Calu3 (cell line): ENCODE data around the gene IGFBP2. TPM values are rescaled to one million over a fixed set of nuclear protein-coding genes. Genes with fewer than 3 reads are reported as not detected.

ENCODE experiments used
- BruUV-seq: library from RNA; stranded (reverse); fragments of 400-500 nt; replicated peaks from 2 replicates; lab custom pipeline; 2021; lab: Mats Ljungman, UMichigan
- CTCF ChIA-PET: fragments of 300-600 bp; sonication (Branson Sonifier 250); formaldehyde crosslinking; loops from one replicate; lab custom pipeline; 2022; ENCODE audit warnings: antibody characterized with exemption; lab: Charles Lee
- DNase-seq: peaks from one replicate; pipeline ENCODE4 v3.0.0; 2022
- H3K27ac Mint-ChIP-seq: one replicate; pipeline ENCODE4 v1.8.0; 2022; ENCODE audit warnings: mixed read lengths; ENCODE audit not compliant: unreplicated experiment
- H3K27me3 Mint-ChIP-seq: one replicate; pipeline ENCODE4 v1.8.0; 2022; ENCODE audit warnings: mixed read lengths; ENCODE audit not compliant: unreplicated experiment
- H3K36me3 Mint-ChIP-seq: one replicate; pipeline ENCODE4 v1.8.0; 2022; ENCODE audit warnings: mild to moderate bottlenecking, moderate library complexity, mixed read lengths; ENCODE audit not compliant: insufficient read depth, unreplicated experiment
- H3K4me1 Mint-ChIP-seq: one replicate; pipeline ENCODE4 v1.8.0; 2022; ENCODE audit warnings: mild to moderate bottlenecking, low read depth, mixed read lengths; ENCODE audit not compliant: unreplicated experiment
- H3K4me3 Mint-ChIP-seq: one replicate; pipeline ENCODE4 v1.8.0; 2022; ENCODE audit warnings: mild to moderate bottlenecking, low read depth, moderate library complexity, mixed read lengths; ENCODE audit not compliant: unreplicated experiment
- H3K9me3 Mint-ChIP-seq: one replicate; pipeline ENCODE4 v1.8.0; 2022; ENCODE audit warnings: low read depth, mixed read lengths; ENCODE audit not compliant: unreplicated experiment
- intact Hi-C: fragments of 100-400 bp; cut with micrococcal nuclease; formaldehyde crosslinking; loops from one replicate; pipeline ENCODE4 v1.10.0; 2022; ENCODE audit not compliant: unreplicated experiment
- total RNA-seq: library from RNA; stranded (reverse); gene quantifications from 2 replicates; pipeline ENCODE4 v1.2.3, GENCODE V29; 2022
- TF ChIP-seq, protein P1 (sequence below): fragments of 200-600 bp; IDR thresholded peaks from one replicate; pipeline ENCODE4 v1.8.0; 2022; ENCODE audit warnings: antibody characterized with exemption; ENCODE audit not compliant: unreplicated experiment

The IGFBP2 gene
- total RNA-seq, 1 experiment from 2014 or later: 175 TPM

DNA sequence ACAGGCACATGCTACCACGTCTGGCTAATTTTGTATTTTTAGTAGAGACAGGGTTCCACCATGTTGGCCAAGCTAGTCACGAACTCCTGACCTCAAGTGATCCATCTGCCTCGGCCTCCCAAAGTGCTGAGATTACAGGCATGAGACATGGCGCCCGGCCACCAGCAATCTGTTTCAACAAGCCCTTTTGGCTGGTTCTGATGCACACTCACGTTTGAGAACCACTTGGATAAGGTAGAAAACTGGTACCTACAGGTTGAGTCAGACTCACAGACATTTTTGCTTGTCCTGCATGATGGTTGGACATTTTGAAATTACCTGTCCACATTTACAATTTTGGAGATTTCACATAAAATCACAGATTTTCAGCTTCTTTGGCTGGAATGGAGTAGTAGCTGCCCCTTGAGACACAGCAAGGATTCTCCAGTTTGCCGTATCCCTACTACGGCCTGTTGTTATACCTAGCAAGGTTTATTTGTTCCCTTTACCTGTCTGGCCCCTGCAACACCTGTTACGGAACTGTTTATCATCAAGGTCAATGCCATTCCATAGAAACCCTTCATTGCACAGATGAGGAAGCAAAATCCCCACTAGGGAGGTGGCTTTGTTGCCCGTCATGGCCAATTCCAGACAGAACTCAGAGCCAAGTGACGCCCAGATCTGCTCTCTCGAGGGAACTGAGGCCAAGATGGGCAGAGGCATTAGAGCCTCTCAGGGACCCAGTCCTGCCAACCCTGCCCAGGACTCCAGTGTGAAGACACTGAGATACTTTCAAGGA lies 31.4 kb upstream of the IGFBP2 start:
- CTCF ChIA-PET: interaction anchor here (1.2 kb wide), 1 partner anchor 8 kb away, joined by 6 read pairs; no protein-coding TSS in a partner anchor
- no peaks in the 10 kb centered on the region for H3K36me3 Mint-ChIP-seq
- DNase-seq: no peak

DNA sequence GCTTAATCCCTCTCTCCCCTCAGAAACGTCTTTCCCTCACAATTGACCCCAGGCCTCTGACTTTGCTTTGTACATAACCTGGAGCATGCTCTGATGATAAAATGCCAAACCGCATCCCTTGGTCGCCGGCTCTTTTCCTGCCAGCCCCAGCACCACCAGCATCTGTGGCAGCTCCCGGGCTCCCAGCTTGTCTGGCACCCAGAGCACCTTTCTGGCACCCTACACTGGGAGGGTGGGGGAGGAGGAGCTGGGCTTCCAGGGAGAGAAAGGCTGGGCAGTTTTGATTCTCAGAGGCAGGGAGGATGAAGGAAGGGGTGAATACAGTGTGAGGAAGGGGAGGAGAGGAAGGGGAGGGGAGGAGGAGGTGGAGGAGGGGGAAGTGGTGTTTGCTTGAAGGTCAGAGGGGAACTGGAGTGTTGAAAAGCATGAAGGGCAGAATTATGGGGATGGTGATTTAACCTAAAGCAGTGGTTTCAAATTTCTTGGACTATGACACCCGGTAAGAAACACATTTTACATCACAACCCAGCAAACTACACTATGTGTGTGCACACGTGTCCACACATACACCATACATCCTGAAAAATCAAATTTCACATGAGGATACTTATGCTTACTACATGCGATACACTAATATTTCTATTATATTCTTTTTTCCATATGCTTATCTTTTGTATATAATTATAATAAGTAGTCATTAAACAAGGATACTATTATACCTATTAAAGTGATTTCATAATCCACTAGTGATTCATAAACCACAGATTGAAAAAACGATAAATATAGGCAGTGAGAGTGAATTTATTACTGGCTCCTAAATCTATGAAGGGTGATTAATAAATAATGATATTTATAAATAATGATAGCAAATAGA lies 30.0 kb upstream of the IGFBP2 start:
- no TSS peak for BruUV-seq
- peak overlapping the region; percentile 12 for H3K27ac Mint-ChIP-seq
- H3K4me3 Mint-ChIP-seq: no peak overlapping the region
- CTCF ChIA-PET: interaction anchor here (0.7 to 1.2 kb wide), 2 partner anchors 9 to 57 kb away, joined by 4 to 6 read pairs; no protein-coding TSS in a partner anchor
- H3K4me1 Mint-ChIP-seq: peaks cover 24% of the 10 kb centered on the region
- TF ChIP-seq, protein P1, sequence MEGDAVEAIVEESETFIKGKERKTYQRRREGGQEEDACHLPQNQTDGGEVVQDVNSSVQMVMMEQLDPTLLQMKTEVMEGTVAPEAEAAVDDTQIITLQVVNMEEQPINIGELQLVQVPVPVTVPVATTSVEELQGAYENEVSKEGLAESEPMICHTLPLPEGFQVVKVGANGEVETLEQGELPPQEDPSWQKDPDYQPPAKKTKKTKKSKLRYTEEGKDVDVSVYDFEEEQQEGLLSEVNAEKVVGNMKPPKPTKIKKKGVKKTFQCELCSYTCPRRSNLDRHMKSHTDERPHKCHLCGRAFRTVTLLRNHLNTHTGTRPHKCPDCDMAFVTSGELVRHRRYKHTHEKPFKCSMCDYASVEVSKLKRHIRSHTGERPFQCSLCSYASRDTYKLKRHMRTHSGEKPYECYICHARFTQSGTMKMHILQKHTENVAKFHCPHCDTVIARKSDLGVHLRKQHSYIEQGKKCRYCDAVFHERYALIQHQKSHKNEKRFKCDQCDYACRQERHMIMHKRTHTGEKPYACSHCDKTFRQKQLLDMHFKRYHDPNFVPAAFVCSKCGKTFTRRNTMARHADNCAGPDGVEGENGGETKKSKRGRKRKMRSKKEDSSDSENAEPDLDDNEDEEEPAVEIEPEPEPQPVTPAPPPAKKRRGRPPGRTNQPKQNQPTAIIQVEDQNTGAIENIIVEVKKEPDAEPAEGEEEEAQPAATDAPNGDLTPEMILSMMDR: no peak
- peak; percentile 51 for DNase-seq
- H3K36me3 Mint-ChIP-seq: no peaks in the 10 kb centered on the region
- intact Hi-C loops: loop anchor here (5.0 kb wide), 1 partner anchor 49 kb away; no protein-coding TSS in a partner anchor
- H3K9me3 Mint-ChIP-seq: peaks cover 2% of the 10 kb centered on the region
- H3K27me3 Mint-ChIP-seq: peaks cover 21% of the 10 kb centered on the region

More for the DNA sequence above, 31.4 kb upstream of the IGFBP2 start:
- intact Hi-C loops: loop anchor here (5.0 kb wide), 1 partner anchor 50 kb away; no protein-coding TSS in a partner anchor
- TF ChIP-seq, protein P1: no peak
- Mint-ChIP-seq H3K9me3 (no peaks in the 10 kb centered on the region), H3K27me3 (peaks cover 7% of the 10 kb centered on the region), H3K4me3 (no peak overlapping the region), H3K4me1 (peaks cover 24% of the 10 kb centered on the region), H3K27ac (no peak overlapping the region)
- no TSS peak for BruUV-seq

DNA sequence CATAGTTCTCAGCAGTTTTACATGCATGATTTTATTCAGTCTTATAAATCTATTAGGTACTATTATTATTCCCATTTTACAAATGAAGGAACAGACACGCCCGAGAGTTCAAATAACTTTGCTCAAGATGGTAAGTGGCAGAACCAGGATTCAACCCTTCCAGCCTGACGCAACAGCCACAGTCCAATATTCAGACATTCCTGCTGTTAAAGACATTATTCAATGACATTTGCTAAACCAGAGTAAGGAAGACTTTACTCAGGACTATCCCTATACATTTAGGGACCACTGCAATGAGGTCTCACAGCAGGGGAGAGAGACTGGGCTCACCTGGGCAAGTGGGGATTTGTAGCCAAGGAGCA lies 29.4 kb upstream of the IGFBP2 start:
- peaks cover 2% of the 10 kb centered on the region for H3K9me3 Mint-ChIP-seq
- TF ChIP-seq, protein P1: no peak
- BruUV-seq: no TSS peak
- H3K4me1 Mint-ChIP-seq: peaks cover 24% of the 10 kb centered on the region
- no peak for DNase-seq
- no peaks in the 10 kb centered on the region for H3K36me3 Mint-ChIP-seq
- intact Hi-C loops: loop anchor here (5.0 kb wide), 1 partner anchor 48 kb away; no protein-coding TSS in a partner anchor
- peaks cover 24% of the 10 kb centered on the region for H3K27me3 Mint-ChIP-seq
- CTCF ChIA-PET: no interaction called here
- no peak overlapping the region for H3K4me3 Mint-ChIP-seq
- H3K27ac Mint-ChIP-seq: no peak overlapping the region

DNA sequence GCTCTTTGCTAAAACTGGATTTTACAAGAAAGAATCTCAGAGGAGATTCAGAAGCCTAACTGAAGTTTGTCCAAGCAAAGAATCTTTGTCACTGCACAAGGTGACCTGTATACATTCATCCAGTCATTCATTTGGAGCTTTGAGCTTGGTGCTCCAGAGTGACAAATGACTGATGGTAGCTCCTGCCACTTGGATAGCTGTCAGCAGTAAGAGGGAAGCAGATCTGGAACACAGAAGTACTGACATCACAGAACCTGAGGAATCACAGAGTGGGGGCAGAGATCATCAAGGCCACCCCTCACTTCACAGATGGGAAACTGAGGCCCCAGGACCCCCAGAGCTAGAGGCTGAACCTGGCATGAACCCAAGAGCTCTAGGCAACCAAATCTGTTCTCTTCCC lies 28.8 kb upstream of the IGFBP2 start:
- intact Hi-C loops: loop anchor here (5.0 kb wide), 1 partner anchor 48 kb away; no protein-coding TSS in a partner anchor
- peaks cover 24% of the 10 kb centered on the region for H3K27me3 Mint-ChIP-seq
- H3K4me1 Mint-ChIP-seq: peaks cover 24% of the 10 kb centered on the region
- no peak overlapping the region for H3K4me3 Mint-ChIP-seq
- CTCF ChIA-PET: no interaction called here
- no peak overlapping the region for H3K27ac Mint-ChIP-seq
- BruUV-seq: no TSS peak
- H3K9me3 Mint-ChIP-seq: peaks cover 2% of the 10 kb centered on the region
- TF ChIP-seq, protein P1: no peak
- no peak for DNase-seq
- H3K36me3 Mint-ChIP-seq: no peaks in the 10 kb centered on the region
